DMS153 (cell line): ENCODE results near the gene FAM200A.
A peak's percentile ranks its signal among the peaks of the same experiment; 100 is the strongest.
"Not testable (repeated sequence)": the region's sequence is repeated elsewhere in the genome, so short reads cannot be mapped to it uniquely, and the experiment has no call there.

Experiments
- DNase-seq: peaks from one replicate; lab custom pipeline; 2025; lab: John Stamatoyannopoulos, UW

Gene FAM200A

DNA sequence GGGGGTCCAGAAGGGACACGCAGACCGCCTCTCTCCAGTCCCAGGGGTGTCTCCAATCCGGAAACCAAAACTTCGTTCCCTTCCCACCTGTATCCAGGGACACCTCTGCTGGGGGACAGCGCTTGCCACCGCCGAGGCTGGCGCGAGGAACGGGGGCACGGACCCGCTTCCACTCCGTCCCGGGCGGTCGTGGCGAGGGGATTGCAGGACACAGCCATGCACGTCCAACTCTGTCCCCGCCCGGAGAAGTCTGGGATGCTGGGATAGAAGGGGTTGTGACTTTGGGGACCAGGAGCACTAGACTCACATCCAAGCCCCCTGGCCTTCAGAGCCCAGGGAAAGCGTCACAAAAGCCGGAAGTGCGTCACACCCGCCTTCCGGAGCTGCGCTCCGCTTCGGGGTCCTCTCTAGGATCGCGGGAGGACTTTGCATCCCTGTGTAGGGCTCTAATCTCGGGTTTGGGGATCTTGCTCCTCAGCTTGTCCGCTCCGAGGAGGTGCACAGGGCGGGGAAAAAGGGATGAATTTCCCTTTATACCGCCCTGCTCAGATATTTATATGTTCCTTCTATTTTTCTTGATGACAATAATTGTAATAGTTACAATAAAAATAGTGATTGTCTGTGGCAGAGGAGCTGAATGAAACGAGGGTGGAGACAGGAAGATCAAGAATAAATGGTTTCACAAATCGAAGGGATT is at the start of gene FAM200A:
Gene FAM200A, minus strand, starts transcription at position 348 of the 697 bp plus-strand sequence. CDS start 3,707 bp downstream, outside the sequence.
- peak; percentile 86 for DNase-seq

DNA sequence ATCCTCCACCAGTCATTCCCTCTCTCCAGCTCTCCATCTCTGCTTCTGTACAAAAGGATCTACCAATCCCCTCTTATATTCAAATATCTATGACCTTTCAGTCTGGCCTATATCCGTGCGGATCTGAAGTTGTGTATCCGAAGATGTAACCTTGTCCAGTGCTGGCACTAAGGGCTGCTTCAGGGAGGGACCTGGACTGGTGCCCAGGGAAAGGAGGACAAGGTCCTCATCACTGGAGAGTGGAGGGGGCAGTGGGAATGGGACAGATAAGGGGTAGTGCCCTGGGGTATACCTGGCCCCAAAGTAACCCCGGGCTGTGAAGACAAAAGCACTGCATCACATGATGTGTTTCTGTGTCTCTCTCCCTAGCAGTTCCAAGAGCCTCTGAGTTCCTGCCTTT is 47.9 kb upstream of the FAM200A start:
- DNase-seq, result no peak

DNA sequence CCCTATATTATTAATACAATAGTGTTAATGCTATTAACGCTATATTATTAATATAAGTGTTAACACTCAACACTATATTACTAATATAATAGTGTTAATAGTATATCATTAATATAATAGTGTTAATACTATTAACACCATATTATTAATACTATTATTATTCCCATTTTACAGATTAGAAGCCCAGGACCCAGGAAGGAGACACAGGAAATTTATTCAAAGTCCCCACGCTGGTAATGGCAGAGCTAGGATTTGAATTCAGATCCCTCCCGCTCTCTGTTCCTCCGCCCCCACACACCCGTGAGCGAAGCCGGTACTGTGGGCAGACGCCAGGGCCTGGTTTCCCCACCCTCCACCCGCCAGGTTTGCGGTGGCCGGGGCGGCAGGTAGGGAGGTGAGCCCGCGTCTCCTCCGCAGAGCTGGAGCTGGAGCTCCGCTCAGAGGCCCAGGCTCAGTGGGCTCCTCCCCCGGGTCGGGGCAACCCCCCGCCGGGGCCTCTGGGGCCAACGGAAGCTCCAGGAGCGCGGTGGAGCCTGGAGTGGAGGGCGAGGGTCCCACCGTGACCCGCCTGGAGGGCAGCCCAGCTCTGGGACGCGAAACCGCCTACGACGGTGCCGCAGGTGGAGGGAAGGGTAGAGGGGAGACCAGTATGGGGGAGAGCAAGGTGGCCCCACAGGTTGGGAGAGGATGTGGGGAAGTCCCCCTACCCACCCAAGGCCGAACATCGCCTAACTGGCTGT is 46.0 kb upstream of the FAM200A start, which contains the start of gene TMEM225B:
Gene TMEM225B, plus strand, starts transcription at position 506 of the 740 bp plus-strand sequence. CDS start 6,122 bp downstream, outside the sequence.
- DNase-seq, result no peak

DNA sequence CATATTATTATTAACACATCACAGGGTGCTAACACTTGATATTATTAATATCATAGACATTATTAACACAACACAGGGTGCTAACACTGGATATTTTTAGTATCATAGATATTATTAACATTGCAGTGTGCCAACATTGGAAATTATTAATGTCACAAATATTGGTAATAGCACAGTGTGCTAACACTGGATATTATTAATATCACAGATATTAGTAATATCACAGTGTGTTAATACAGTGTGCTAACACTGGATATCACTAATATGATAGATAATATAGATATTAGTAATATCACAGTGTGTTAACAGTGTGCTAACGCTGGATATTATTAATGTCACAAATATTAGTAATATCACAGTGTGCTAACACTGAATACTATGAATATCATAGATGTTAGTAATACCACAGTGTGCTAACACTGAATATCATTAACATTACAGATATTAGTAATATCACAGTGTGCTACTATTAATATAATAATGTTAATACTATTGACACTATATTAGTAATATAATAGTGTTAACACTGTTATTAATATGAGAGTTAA is 44.6 kb upstream of the FAM200A start:
- no peak for DNase-seq

DNA sequence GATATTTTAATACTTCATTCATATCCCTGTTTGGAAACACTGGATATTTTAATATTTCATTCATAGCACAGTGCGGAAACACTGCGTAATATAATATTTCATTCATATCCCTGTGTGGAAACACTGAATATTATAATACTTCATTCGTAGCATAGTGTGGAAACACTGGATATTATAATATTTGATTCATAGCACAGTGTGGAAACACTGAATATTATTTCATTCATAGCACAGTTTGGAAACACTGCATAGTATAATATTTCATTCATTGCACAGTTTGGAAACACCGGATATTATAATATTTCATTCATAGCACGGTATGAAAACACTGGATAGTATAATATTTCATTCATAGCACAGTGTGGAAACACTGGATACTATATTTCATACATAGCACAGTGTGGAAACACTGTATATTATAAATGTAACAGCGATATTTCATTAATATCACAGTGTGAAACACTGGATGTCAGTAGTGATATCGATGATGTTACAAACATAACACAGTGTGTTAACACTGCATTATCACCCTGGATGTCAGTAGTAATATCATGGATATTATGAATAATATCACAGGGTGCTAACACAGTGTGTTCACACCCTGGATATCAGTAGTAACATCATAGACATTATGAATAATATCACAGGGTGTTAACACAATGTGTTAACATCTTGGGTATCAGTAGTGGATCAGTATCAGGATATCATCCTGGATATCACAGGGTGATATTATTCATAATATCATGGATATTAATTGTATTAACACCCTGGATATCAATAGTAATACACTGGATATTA is 43.2 kb upstream of the FAM200A start:
- DNase-seq, result no peak

DNA sequence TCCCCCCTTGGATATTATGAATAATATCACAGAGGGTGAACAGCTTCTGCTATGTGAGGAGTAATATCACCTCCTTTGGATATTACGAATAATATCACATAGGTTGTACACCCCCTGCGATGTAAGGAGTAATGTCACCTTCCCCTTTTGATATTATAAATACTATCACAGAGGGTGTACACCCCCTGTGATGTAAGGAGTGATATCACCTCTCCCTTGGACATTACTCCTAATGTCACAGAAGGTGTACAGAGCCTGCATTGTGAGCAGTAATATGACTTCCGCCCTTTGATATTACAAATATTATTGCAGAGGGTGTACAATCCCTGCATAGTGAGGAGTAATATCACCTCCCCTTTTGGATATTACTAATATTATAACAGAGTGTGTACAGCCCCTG is 37.0 kb upstream of the FAM200A start:
- no peak for DNase-seq

DNA sequence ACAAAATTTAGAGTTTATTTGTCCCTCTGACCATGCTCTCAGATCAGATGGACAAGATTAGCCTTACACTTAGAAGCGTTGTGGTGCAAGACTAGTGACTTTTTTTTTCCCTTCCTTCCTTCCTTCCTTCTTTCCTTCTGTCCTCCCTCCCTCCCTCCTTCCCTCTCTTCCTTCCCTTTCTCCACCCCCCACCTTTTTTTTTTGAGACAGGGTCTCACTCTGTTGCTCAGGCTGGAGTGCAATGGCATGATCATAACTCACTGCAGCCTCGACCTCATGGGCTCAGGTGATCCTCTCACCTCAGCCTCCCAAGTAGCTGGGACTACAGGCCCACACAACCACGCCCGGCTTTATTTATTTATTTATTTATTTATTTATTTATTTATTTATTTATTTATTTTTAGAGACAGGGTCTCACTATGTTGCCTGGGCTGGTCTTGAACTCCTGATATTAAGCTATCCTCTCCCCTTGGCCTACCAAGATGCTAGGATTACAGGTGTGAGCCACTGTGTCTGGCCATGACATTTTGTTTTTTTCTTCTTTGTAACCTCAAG is 28.9 kb upstream of the FAM200A start:
- not testable (repeated sequence) for DNase-seq

DNA sequence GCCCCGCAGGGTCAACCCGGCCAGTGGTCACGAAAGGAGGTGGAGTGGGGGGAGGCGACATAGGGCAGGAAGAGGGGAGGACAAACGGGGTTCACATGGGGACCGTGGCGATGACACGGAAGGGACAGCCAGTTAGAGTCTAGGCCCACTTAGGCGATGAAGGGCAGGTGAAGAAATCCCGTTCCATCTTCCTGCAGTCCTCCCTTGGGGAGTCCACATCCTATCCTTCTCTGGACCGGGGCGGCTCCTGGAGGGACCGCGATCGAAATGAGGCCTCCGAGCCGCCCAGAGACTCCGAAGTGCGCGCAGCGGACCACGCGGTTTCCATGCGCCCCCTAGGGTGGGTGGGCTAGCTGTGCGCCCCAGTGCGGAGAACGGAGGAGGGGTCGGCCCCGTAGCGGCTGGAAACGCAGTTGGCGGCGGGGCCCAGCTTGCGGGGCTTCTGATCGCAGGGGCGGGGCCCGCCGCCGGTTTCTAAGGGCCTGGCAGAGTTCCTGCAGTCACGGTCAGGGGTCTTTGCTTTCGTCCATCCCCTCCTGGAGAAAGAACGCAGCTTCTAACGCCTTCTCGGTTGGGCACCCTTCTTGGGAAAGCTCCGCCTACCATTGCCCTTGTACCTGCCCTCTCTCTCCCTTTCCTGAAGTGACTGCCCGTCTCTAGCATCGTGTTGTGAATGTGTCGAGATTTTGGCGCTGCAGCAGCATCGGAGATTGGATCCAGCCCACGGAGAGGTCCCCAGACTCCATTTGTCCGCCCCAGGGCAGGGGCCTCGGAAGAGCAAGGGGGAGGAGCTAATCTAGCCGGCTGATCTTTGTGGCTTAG is 28.3 kb upstream of the FAM200A start:
- DNase-seq, result peak; percentile 4

DNA sequence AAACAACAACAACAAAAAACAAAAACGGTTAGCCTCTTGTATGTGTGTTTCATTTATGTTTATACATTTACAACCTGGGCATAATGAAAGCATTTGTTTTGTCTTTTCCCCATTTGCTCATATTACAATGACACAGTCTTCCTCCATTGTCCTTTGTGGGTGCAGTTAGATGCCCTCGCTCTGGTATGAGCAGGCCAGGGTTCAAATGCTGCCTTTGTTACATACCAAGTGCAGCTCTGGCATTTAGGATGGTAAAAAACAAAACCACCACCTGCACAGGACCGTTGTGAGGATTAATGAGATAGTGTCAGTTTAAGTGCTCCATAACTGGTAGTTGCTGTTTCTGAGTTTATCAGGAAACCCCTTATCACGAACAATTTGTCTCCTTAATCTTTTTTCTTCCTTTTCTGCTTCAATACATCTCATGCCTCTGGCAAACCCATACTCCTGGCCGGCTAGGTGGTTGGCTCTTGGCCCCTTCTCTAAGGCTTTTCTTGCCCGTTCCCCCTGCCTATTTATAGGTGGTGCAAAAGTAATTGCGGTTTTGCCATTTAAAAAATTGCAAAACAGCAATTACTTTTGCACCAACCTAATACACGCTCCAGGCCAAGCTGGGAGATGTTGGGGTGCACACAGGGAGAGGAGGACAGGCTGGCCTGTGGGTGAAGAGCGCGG is 27.5 kb upstream of the FAM200A start:
- DNase-seq, result no peak

DNA sequence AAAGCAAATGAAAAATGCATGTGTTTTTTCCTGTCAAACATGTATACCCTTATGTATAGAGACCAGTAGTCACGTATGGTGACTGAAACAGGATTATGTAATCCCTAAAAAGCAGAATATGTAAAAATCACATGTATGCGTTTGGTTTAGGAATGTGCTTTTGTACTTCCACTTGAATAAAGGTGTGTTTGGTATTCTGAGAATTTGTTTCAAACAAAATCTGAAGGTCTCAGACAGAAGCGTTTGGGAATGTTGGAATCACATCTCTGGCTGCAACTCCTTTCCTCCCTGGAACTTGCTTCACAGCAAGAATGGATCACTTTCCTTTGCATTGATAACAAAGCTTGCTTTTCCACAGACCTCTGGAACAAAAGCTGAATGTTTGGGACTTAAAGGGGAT is 24.3 kb upstream of the FAM200A start:
- no peak for DNase-seq

DNA sequence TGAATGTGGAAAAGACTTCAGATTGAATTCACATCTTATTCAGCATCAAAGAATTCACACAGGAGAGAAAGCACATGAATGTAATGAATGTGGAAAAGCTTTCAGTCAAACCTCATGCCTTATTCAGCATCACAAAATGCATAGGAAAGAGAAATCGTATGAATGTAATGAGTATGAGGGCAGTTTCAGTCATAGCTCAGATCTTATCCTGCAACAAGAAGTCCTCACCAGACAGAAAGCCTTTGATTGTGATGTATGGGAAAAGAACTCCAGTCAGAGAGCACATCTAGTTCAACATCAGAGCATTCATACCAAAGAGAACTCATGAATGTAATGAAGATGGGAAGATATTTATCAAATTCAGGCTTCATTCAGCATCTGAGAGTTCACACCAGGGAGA is 21.3 kb upstream of the FAM200A start:
- no peak for DNase-seq

DNA sequence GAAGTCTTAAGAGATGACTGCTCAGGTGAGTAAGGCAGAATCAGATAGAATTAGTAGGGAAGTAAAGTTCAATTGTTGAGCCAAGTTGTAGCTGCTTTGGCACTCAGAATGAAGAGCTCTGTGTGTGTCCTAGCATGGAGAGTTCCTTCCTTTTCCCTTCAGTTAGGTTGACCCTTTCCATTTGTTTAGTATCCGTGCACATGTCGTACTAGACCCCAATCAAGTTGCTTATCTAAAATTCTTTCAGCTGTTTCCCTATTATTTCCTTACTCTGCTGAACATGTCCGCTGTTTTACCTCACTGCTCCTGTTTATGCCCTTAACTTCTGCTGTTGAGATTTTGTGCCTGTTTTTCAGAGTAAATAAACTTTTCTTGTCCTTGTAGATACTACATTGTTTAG is 19.9 kb upstream of the FAM200A start:
- no peak for DNase-seq

DNA sequence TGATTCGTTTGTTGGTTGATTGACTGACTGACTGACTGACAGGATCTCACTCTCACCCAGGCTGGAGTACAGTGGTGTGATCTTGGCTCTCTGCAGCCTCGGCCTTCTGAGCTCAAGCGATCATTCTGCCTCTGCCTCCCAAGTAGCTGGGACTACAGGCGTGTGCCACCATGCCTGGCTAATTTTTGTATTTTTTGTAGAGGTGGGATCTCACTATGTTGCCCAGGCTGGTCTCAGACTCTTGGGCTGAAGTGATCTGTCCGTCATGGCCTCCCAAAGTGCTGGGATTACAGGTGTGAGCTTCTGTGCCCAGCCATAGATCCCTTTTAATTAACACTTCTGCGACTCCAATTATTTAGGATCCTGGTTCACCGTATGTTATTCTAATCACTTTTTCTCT is 16.9 kb upstream of the FAM200A start:
- DNase-seq, result not testable (repeated sequence)

DNA sequence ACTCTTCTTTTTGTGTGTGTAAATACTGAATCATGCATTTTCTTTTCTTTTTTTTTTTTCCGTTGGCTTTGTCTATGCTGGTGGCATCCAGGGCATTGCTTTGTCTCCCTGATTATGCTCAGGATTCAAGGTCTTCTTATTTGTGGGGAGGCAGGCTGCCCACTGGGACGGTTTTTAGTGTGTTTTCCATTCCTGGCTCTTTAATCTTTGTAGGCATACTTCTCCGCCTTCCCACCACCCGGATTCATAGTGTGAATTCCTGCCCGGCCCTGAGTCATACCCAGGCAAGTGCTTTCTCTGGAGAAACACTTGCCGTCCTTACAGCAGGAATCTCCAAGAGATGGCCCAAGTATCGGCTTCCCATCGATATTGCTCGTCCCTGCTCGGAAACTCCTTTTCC is 11.7 kb upstream of the FAM200A start:
- DNase-seq, result no peak

DNA sequence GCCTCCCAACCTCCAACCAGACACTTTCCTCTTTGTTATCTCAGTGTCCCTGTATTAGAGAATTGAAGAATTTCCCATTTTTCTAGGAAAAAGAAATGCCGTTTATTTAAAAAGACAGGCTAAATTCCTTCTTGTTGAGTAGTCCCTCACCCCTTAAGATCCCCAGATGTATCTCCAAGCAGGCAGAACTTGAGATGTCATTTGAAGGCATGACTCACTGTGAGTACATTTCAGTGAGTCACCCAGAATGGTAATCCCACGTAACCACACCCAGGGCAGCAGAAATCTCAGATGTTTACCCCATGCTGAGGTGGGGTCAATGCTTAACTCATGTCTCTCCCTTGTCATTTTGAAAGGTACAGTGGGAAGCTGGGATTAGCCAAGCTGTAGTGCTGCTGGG is 10.9 kb upstream of the FAM200A start:
- DNase-seq, result no peak

DNA sequence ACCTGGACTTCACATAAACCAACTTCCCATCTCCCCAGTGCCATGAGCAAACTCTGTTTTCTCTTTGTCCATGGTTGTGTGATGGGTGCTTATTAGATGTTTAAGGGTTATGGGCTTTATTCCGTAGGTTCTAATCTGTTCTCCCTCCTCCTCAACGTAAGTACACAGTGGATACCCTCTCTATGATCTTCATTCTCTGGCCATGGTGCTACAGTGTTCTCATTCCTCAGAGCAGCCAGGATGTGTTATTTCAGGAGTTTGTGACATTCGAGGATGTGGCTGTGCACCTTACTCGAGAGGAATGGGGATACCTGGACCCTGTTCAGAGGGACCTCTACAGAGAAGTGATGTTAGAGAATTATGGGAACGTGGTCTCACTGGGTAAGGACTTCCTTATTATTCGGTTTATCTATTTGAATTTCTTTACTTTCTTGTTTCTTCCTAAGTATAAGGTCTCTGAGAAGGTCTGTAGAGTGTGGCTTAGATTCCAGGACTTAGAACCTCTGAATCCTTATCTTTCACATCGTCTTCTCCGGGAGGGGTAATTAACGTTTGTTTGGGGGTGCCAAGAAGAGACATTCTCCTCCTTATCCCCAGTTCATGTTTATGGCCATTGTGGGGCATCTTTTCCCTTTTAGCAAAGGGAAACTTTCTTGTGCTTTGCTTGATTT is 10.3 kb upstream of the FAM200A start:
- DNase-seq, result no peak

DNA sequence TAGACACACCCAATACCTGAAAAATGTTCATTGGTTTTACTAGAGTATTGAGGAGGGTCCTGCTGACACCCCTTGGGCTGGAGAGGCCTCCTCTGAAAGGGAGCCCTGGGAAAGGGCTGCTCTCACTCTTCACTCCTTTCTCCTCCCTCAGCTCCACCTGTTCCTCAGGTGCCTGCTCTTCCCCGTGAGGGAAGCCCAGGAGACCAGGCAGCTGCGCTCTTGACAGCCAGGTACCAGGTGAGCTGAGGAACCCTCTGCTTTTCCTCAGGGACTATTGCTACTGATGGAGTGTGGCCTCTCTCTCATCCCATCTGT is 9.8 kb upstream of the FAM200A start:
- DNase-seq, result no peak

DNA sequence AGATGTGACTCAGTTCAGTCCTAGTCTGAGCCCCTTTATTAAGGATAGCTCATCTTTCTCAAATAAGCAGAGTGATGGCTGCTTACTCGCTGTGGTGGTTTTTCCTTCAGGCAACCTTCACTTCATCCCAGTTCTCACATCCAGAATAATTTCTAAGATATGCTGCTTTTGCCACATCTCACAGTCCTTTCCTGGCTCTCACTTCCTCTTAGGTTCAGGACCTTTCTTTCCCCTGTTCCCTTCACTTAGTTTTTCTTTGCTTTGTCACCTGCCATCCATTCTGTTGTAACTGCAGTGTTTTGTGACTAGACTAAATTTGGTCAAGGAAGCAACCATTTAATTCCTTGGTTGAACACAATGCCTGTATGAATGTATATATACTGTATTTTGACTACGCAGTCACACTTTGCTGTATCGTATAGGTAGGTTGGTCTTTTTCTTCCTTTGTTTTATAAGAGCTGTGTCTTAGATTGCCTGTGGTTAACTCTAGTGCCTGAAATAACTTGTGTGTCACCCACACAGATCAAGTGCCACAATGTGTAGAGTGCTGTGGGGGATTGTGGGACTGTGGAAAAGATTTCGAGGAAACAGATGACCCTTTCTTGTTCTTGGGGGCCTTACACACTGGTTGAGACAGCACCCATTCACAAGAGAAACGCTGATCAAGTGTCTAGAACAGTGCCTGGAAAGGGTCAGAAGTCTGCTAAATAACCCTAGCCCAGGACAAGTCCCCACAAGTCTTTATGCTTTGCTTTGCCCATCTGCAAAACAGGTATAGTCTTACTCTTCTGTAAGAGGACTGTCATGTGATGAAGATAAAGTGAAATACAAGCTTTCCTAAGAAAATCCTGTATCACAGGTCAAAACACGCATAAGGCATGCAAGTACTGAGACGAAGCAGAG is 9.2 kb upstream of the FAM200A start:
- no peak for DNase-seq
